H1 (cell line): Measurements from ENCODE around the gene NOL4L.

Experiments
- CBX5 ChIP-seq: fragments of 300-800, 300-1000 bp; sonication (generic); IDR thresholded peaks from 2 replicates; pipeline ENCODE4 v1.7.1; 2016; ENCODE audit warnings: antibody characterized with exemption, low read length, low read depth
- CHD2 ChIP-seq: IDR thresholded peaks from 2 replicates; pipeline ENCODE4 v1.6.1; 2012; ENCODE audit warnings: low read length, improper control_type of control experiment
- EP300 ChIP-seq, 2 experiments: IDR thresholded peaks; 1 replicate in 1 of 2; 2 replicates in 1 of 2; pipeline ENCODE4 v1.6.1; 2011 to 2012; ENCODE audit warnings: low read depth in 2 of 2, low read length in 2 of 2, mild to moderate bottlenecking in 2 of 2, borderline replicate concordance in 1 of 2, inconsistent platforms in 1 of 2, moderate library complexity in 1 of 2
- EZH2 ChIP-seq: fragments of 200-600 bp; sonication (generic); IDR thresholded peaks from 2 replicates; pipeline ENCODE4 v1.7.1; 2012; ENCODE audit warnings: low read depth, mild to moderate bottlenecking, moderate library complexity, low read length, inconsistent platforms; ENCODE audit not compliant: severe bottlenecking
- JUN ChIP-seq: IDR thresholded peaks from 2 replicates; pipeline ENCODE4 v1.6.1; 2011; ENCODE audit warnings: low read depth, mild to moderate bottlenecking, improper control_type of control experiment, low read length
- PHF8 ChIP-seq: fragments of 200-600 bp; sonication (generic); conservative IDR thresholded peaks from 2 replicates; pipeline ENCODE4 v1.7.1; 2012; ENCODE audit warnings: low read depth, mild to moderate bottlenecking, inconsistent platforms, low read length, moderate library complexity
- POLR2A ChIP-seq, 2 experiments: IDR thresholded peaks; 1 replicate in 1 of 2; 2 replicates in 1 of 2; pipeline ENCODE4 v1.6.1; 2011; ENCODE audit warnings: low read depth in 2 of 2, low read length in 2 of 2, mild to moderate bottlenecking in 2 of 2; ENCODE audit errors: control extremely low read depth in 1 of 2
- POLR2AphosphoS5 ChIP-seq: IDR thresholded peaks from 2 replicates; pipeline ENCODE4 v1.6.1; 2011; ENCODE audit warnings: low read depth, low read length
- RNF2 ChIP-seq: fragments of 200-900, 300-1000 bp; sonication (generic); IDR thresholded peaks from 2 replicates; pipeline ENCODE4 v1.7.1; 2016; ENCODE audit warnings: borderline replicate concordance, low read depth, mild to moderate bottlenecking, antibody characterized with exemption, low read length; ENCODE audit not compliant: poor library complexity, severe bottlenecking; ENCODE audit errors: missing control alignments
- TF ChIP-seq, protein P1 (sequence below): IDR thresholded peaks from 2 replicates; pipeline ENCODE4 v1.6.1; 2011; ENCODE audit warnings: low read length, improper control_type of control experiment
- TF ChIP-seq, protein P2 (sequence below): IDR thresholded peaks from 2 replicates; pipeline ENCODE4 v1.6.1; 2012; ENCODE audit warnings: inconsistent platforms
- TF ChIP-seq, protein P3 (sequence below), 3 experiments: IDR thresholded peaks; 1 replicate in 2 of 3; 2 replicates in 1 of 3; pipeline versions ENCODE4 v1.5.1 to v1.6.1; 2011; ENCODE audit warnings: low read length in 3 of 3, mild to moderate bottlenecking in 3 of 3, inconsistent platforms in 2 of 3, low read depth in 1 of 3, moderate library complexity in 1 of 3; ENCODE audit not compliant: insufficient read depth in 1 of 3; ENCODE audit errors: control extremely low read depth in 1 of 3

- no peak for TF ChIP-seq POLR2A (IDR thresholded peaks at IDR 0.05; ENCODE audit: control extremely low read depth in 1 of 2, low read depth in 2 of 2, low read length in 2 of 2)
- no peak for TF ChIP-seq EP300 (IDR thresholded peaks at IDR 0.05; ENCODE audit: borderline replicate concordance in 1 of 2, low read depth in 2 of 2, low read length in 2 of 2)
- no peak for TF ChIP-seq PHF8
- TF ChIP-seq POLR2AphosphoS5: no peak
- TF ChIP-seq EZH2: no peak
- no peak for TF ChIP-seq CBX5
- TF ChIP-seq, protein P1, sequence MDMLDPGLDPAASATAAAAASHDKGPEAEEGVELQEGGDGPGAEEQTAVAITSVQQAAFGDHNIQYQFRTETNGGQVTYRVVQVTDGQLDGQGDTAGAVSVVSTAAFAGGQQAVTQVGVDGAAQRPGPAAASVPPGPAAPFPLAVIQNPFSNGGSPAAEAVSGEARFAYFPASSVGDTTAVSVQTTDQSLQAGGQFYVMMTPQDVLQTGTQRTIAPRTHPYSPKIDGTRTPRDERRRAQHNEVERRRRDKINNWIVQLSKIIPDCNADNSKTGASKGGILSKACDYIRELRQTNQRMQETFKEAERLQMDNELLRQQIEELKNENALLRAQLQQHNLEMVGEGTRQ: no peak
- TF ChIP-seq, protein P2, sequence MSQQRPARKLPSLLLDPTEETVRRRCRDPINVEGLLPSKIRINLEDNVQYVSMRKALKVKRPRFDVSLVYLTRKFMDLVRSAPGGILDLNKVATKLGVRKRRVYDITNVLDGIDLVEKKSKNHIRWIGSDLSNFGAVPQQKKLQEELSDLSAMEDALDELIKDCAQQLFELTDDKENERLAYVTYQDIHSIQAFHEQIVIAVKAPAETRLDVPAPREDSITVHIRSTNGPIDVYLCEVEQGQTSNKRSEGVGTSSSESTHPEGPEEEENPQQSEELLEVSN: no peak
- no peak for TF ChIP-seq CHD2
- TF ChIP-seq, protein P3, sequence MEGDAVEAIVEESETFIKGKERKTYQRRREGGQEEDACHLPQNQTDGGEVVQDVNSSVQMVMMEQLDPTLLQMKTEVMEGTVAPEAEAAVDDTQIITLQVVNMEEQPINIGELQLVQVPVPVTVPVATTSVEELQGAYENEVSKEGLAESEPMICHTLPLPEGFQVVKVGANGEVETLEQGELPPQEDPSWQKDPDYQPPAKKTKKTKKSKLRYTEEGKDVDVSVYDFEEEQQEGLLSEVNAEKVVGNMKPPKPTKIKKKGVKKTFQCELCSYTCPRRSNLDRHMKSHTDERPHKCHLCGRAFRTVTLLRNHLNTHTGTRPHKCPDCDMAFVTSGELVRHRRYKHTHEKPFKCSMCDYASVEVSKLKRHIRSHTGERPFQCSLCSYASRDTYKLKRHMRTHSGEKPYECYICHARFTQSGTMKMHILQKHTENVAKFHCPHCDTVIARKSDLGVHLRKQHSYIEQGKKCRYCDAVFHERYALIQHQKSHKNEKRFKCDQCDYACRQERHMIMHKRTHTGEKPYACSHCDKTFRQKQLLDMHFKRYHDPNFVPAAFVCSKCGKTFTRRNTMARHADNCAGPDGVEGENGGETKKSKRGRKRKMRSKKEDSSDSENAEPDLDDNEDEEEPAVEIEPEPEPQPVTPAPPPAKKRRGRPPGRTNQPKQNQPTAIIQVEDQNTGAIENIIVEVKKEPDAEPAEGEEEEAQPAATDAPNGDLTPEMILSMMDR (IDR thresholded peaks at IDR 0.05; ENCODE audit: control extremely low read depth in 1 of 3, insufficient read depth in 1 of 3, low read depth in 1 of 3, low read length in 3 of 3): no peak
- no peak for TF ChIP-seq JUN
- TF ChIP-seq RNF2: no peak
These were observed 126.3 kb downstream of the NOL4L start for GRCh38 chr20:32458837-32459220.
